Skin epidermis (tissue), 12 donors: ENCODE data around the gene KRT39.

Experiments
- H3K27ac ChIP-seq, 21 experiments: fragments of 200-600 bp; sonication (generic) in 11 of 21; one replicate each; pipeline ENCODE4 v1.5.0; 2020; ENCODE audit warnings: mild to moderate bottlenecking in 3 of 21, inconsistent platforms in 2 of 21, moderate library complexity in 2 of 21
- H3K4me3 ChIP-seq, 7 experiments: fragments of 200-600 bp; sonication (generic) in 2 of 7; one replicate each; pipeline ENCODE4 v1.5.0; 2020; ENCODE audit warnings: inconsistent platforms in 2 of 7, mild to moderate bottlenecking in 2 of 7, moderate library complexity in 1 of 7

KRT39 gene

DNA sequence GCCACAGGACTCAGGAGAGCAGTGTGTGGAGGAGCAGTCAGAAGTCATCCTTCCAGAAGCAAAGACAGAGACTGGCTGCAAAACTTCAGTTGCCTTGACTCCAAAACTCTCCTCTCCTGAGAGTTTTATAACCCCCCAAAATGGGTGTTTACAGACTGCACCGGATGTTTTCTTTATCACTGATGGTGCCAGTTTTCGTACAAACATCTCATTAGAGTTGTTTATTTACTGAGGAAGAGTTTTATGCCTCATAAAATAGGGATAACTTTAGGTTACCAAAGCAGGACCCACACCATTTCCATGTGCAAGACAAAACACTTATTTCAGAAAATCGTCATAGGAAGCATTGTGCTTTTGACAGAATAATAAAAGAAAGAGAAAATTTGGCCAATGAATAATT lies 17.5 kb upstream of the KRT39 start, which contains the start of gene KRT40:
TSS of gene KRT40 (minus strand) at position 101 of the 400 bp plus-strand sequence. CDS start at position 48, 53 bp downstream.
- Histone ChIP-seq H3K27ac (no peak within 1 kb of the TSS), H3K4me3 (no peak within 1 kb of the TSS)

DNA sequence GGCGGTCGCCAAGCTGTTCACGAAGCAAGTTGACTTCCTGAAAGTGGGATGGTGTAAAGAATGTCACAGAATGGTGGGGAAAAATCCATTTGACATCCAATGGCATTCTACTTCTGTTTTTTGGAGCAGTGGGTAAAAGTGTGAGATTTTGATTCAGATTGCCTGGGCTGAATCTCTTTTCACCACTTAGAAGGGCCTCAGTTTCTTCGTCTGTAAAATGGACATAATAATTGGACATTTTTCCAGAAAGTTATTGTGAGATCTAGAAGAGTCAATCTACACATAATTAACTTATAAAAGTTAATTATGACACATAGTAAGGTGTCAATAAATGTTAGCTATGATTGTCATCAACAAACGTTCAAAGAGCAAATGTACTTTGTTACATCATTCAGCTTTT lies 14.4 kb upstream of the KRT39 start:
- H3K4me3 ChIP-seq: no peak overlapping the region
- H3K27ac ChIP-seq: no peak overlapping the region

- Histone ChIP-seq H3K27ac (no peak overlapping the region), H3K4me3 (no peak overlapping the region)
Observed at GRCh38 chr17:40980596-40980995, 13.8 kb upstream of the KRT39 start.

DNA sequence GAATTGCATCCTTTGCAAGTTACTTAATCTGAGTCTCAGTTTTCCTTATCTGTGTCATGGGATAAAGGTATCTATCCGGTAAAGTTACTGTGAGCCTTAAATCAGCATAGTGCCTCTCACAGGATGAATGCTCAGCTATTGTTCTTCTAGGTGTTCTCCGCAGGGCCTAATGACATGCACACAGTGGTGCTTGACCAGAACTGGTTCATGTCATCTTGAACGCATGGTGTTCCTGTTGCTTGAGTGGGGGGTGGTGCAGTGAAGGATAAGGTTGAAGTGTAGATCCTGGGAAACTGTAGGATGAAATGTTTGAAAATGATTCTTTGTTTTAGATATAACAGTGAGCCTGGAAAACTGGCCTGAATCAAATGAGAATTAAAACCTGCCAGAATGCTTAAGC lies 13.4 kb upstream of the KRT39 start:
- H3K4me3 ChIP-seq: no peak overlapping the region
- no peak overlapping the region for H3K27ac ChIP-seq

- no peak overlapping the region for H3K27ac ChIP-seq
- no peak overlapping the region for H3K4me3 ChIP-seq
Observed at GRCh38 chr17:40978575-40979151, 11.9 kb upstream of the KRT39 start.

GRCh38 chr17:40975516-40975915 lies 8.8 kb upstream of the KRT39 start:
- H3K4me3 ChIP-seq: no peak overlapping the region

GRCh38 chr17:40974366-40974765 lies 7.6 kb upstream of the KRT39 start:
- no peak overlapping the region for H3K27ac ChIP-seq
- H3K4me3 ChIP-seq: no peak overlapping the region

More at GRCh38 chr17:40975516-40975915, 8.8 kb upstream of the KRT39 start:
- H3K27ac ChIP-seq: no peak overlapping the region

- Histone ChIP-seq H3K4me3 (no peak overlapping the region), H3K27ac (no peak overlapping the region)
Observed at GRCh38 chr17:40967582-40967981, 834 bp upstream of the KRT39 start.

DNA sequence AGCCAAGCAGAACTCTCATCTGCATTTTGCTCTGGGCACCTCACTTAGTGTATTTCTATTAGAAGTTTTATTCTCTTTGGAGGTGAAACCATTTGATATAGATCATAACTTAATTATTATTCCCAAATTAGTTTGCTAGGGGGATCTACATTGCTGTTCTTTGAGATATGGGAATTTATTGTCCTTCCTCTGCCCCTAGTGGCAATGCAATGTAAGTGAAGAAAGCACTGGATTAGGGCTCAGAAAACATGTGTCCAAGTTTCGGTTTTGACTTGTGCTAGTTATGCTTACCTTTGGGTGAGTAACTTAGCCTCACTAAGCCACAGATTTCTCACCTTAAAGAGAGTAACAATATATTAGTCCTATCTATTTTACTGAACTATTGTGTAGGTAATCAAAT lies 2.9 kb downstream of the KRT39 start:
- no peak overlapping the region for H3K4me3 ChIP-seq
- H3K27ac ChIP-seq: no peak overlapping the region

DNA sequence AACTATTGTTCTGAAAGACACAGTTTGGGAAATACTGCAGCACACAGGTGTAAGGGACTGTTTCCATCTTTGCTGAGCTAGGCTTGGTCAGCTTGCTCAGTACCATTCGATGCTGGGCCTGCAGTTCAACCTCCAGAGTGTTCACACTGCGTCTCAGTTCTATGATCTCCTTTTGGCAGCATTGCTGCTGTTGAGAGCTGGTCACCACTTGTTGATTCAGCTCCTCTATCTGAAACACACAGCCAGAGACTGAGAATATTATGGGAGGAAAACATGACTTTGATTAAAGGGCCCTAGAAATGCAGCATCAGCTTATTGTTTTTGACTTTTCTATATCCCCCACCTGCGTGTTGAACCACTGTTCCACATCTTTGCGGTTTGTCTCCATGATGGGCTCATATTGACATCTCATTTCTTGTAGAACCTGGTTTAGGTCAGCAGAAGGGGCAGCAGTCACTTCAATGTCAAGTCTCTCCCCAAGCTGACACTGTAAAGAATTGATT lies 4.6 kb downstream of the KRT39 start:
- Histone ChIP-seq H3K27ac (no peak overlapping the region), H3K4me3 (no peak overlapping the region)

GRCh38 chr17:40961591-40961990 lies 5.2 kb downstream of the KRT39 start:
- Histone ChIP-seq H3K4me3 (no peak overlapping the region), H3K27ac (no peak overlapping the region)

GRCh38 chr17:40960144-40960543 lies 6.6 kb downstream of the KRT39 start:
- Histone ChIP-seq H3K27ac (no peak overlapping the region), H3K4me3 (no peak overlapping the region)

- Histone ChIP-seq H3K27ac (peak overlapping the region in 5 of 21 experiments; percentile 3 to 47 (median 21)), H3K4me3 (no peak overlapping the region)
Observed at GRCh38 chr17:40958086-40958953, 8.4 kb downstream of the KRT39 start.

DNA sequence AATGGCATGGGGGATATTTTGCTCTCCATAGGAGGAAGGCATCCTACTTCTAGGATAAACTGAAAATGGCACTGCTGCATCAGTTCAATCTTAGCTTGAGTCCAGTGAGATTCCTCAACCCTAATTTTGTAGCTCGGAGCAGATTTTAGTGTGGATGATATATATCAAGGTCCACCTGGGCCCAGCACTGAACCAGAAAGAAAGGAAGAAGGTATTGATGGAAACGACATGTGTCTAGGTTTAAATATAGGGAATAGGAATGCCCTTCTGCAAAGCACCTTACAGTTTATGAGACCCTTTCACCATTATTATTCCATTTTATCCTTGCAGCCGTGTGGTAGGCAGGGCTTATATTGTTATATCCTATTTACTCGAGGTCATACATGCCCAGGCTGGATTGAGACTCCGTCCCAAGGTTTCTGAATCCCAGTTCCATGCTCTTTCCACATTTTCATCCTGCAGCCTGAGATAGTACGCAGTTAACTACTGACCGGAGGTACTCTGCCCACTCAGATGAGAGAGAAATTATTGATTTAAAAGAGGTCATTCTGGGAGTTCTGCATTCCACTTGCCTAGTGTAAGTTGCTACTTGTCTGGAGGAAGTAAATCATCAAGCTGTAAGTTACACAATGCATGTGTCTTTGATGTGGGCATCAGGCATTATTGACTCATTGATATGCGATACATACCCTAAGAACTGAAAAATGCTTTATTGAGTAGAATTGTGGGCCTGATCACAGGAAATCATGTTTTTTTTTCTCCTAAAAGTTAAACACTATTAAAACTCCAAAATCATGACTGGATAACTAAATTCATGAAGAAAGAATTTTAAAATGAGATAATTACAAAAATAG lies 10.1 kb downstream of the KRT39 start:
- Histone ChIP-seq H3K4me3 (no peak overlapping the region), H3K27ac (peak overlapping the region in 2 of 21 experiments; percentile 45 to 51)

DNA sequence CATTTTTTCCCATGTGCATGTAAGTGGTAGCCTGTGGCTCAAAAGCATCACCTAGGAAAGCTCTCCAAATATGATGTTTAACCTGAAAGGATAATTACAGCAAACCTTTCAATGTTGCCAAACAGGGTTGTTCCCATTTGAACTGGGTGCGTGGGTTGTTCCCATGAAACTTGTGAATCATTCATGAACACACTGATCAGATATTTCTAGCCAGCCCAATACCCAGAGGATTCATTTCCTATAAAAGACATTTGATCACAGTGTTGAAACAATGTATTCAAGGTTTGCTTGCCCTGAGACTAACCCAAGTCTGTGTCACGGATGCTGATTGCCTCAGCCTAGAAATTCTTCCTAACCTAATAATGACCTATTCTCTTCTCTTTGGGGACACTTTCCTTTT lies 12.9 kb downstream of the KRT39 start:
- no peak overlapping the region for H3K4me3 ChIP-seq
- peak overlapping the region in 6 of 21 experiments; percentile 8 to 79 (median 36) for H3K27ac ChIP-seq

- peak overlapping the region in 7 of 21 experiments; percentile 8 to 79 (median 35) for H3K27ac ChIP-seq
- H3K4me3 ChIP-seq: no peak overlapping the region
Observed at GRCh38 chr17:40952661-40953060, 14.1 kb downstream of the KRT39 start.

- Histone ChIP-seq H3K27ac (peak overlapping the region in 2 of 21 experiments; percentile 11 to 46), H3K4me3 (no peak overlapping the region)
Observed at GRCh38 chr17:40952154-40952553, 14.6 kb downstream of the KRT39 start.

GRCh38 chr17:40951011-40951622 lies 15.6 kb downstream of the KRT39 start:
- no peak overlapping the region for H3K4me3 ChIP-seq
- no peak overlapping the region for H3K27ac ChIP-seq

GRCh38 chr17:40950176-40950575 lies 16.6 kb downstream of the KRT39 start:
- no peak overlapping the region for H3K4me3 ChIP-seq
- H3K27ac ChIP-seq: no peak overlapping the region

DNA sequence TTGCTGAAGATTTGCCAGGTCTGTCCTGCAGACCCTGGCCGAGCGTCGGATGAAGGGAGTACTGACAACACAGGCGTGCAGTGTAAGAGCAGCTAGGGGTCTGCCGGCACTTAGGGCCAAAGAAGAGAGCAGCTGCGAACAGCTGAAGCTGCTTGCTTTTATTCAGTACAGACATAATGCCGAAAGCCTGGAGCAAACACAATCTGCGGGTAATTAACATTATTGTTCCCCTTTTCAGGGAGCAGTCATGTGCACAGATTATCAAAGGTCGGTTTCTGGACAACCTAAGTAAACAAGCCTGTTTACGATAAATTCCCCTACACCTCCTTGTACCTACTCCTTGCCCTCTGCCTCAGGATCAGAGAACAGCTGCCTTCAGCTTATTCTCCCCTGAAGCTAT lies 17.3 kb downstream of the KRT39 start:
- no peak overlapping the region for H3K27ac ChIP-seq
- H3K4me3 ChIP-seq: no peak overlapping the region
